GM23248 (cell line): ENCODE measurements around the gene ZDHHC3.

Experiments
- EZH2 ChIP-seq: fragments of 200-600 bp; sonication (generic); IDR thresholded peaks from 2 replicates; pipeline ENCODE4 v1.6.1; 2018; ENCODE audit warnings: antibody characterized with exemption, mild to moderate bottlenecking; ENCODE audit not compliant: insufficient read depth, poor library complexity, severe bottlenecking
- EZH2phosphoT487 ChIP-seq: fragments of 200-600 bp; sonication (generic); IDR thresholded peaks from 2 replicates; pipeline ENCODE4 v1.6.1; 2018; ENCODE audit warnings: antibody characterized with exemption, moderate library complexity, mild to moderate bottlenecking, low read depth; ENCODE audit not compliant: insufficient read depth

DNA sequence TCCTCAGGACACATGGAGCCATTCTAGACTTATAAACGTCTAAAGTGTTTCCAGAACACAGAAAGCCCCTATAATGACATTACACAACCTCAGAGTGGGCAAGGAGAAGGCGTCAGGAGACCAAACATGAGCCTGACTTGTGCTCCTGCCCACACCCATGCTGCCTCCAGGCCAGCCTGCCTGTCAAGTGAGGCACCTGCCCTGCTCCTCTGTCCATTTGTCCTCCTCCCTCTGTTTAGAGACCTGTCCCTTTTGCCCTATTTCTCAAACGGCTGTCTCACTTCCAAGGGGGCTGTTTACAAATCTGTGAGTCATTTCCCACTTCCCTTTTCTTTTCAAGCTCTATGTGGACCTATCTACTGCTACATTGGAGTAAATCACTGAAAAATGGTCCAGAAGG lies 21.0 kb downstream of the ZDHHC3 start:
- TF ChIP-seq EZH2phosphoT487: no peak
- TF ChIP-seq EZH2: no peak
